Epithelial cell of prostate (primary cell): Measurements from ENCODE around the gene SGK2.

Source experiments
- DNase-seq: peaks from one replicate; pipeline ENCODE4 v3.0.0-alpha.2; 2011; ENCODE audit warnings: low read depth, low spot score
- H3K27ac ChIP-seq: fragments of 450-650 bp; 2 replicates; pipeline ENCODE4 v1.5.1; 2017; ENCODE audit warnings: mild to moderate bottlenecking

SGK2 gene

GRCh38 chr20:43559147-43559987 is 540 bp downstream of the SGK2 start:
- no peak for DNase-seq

GRCh38 chr20:43560974-43561373 is 2.1 kb downstream of the SGK2 start:
- DNase-seq: no peak
- no peak overlapping the region for H3K27ac ChIP-seq

More at GRCh38 chr20:43559147-43559987, 540 bp downstream of the SGK2 start:
- H3K27ac ChIP-seq: no peak overlapping the region

GRCh38 chr20:43563429-43563828 is 4.6 kb downstream of the SGK2 start:
- no peak overlapping the region for H3K27ac ChIP-seq
- DNase-seq: no peak

GRCh38 chr20:43563991-43564390 is 5.2 kb downstream of the SGK2 start:
- DNase-seq: no peak
- no peak overlapping the region for H3K27ac ChIP-seq

- no peak for DNase-seq
- H3K27ac ChIP-seq: no peak overlapping the region
Measured at GRCh38 chr20:43564455-43564854, 5.6 kb downstream of the SGK2 start.

GRCh38 chr20:43564993-43565757 is 6.3 kb downstream of the SGK2 start:
- no peak for DNase-seq
- H3K27ac ChIP-seq: no peak overlapping the region

GRCh38 chr20:43565758-43566104 is 6.9 kb downstream of the SGK2 start:
- no peak for DNase-seq
- no peak overlapping the region for H3K27ac ChIP-seq

- no peak overlapping the region for H3K27ac ChIP-seq
- DNase-seq: no peak
Measured at GRCh38 chr20:43567477-43567876, 8.7 kb downstream of the SGK2 start.

- no peak for DNase-seq
- no peak overlapping the region for H3K27ac ChIP-seq
Measured at GRCh38 chr20:43568706-43569105, 9.9 kb downstream of the SGK2 start.

- no peak overlapping the region for H3K27ac ChIP-seq
- DNase-seq: no peak
Measured at GRCh38 chr20:43569282-43569681, 10.5 kb downstream of the SGK2 start.

GRCh38 chr20:43570496-43570895 is 11.7 kb downstream of the SGK2 start:
- DNase-seq: no peak
- no peak overlapping the region for H3K27ac ChIP-seq

GRCh38 chr20:43571310-43571709 is 12.5 kb downstream of the SGK2 start:
- DNase-seq: no peak
- H3K27ac ChIP-seq: no peak overlapping the region

- no peak for DNase-seq
- no peak overlapping the region for H3K27ac ChIP-seq
Measured at GRCh38 chr20:43571771-43572170, 12.9 kb downstream of the SGK2 start.

- H3K27ac ChIP-seq: no peak overlapping the region
- no peak for DNase-seq
Measured at GRCh38 chr20:43572891-43573290, 14.1 kb downstream of the SGK2 start.

GRCh38 chr20:43576108-43576507 is 17.3 kb downstream of the SGK2 start:
- H3K27ac ChIP-seq: no peak overlapping the region
- DNase-seq: no peak

- H3K27ac ChIP-seq: no peak overlapping the region
- DNase-seq: no peak
Measured at GRCh38 chr20:43579861-43580793, 21.3 kb downstream of the SGK2 start.

GRCh38 chr20:43583133-43583864 is 24.5 kb downstream of the SGK2 start:
- H3K27ac ChIP-seq: no peak overlapping the region
- DNase-seq: no peak

GRCh38 chr20:43583982-43584432 is 25.2 kb downstream of the SGK2 start:
- peak; percentile 79 for DNase-seq

GRCh38 chr20:43584448-43585136 is 25.8 kb downstream of the SGK2 start:
- H3K27ac ChIP-seq: no peak overlapping the region
- DNase-seq: no peak

More at GRCh38 chr20:43583982-43584432, 25.2 kb downstream of the SGK2 start:
- no peak overlapping the region for H3K27ac ChIP-seq
